Right lobe of liver (tissue), 4 donors: ENCODE results near the gene GPR142.

Experiments
- CTCF ChIP-seq, 4 donors: fragments of 200-600 bp in 3 of 4; fragments of 450-650 bp in 1 of 4; IDR thresholded peaks; one replicate each; pipeline versions ENCODE4 v1.5.1 to v1.8.0; 2016 to 2022; ENCODE audit warnings: antibody characterized with exemption in 4 of 4, mild to moderate bottlenecking in 2 of 4
- POLR2A ChIP-seq: fragments of 450-650 bp; IDR thresholded peaks from one replicate; pipeline ENCODE4 v1.6.1; 2017; ENCODE audit warnings: antibody characterized with exemption, mild to moderate bottlenecking
- donor health status: DM: no; HTN: no; CAD: no.
- donor health status: DM: no; HTN: no; CAD: no.
- donor health status: DM: no; HTN: yes; CAD: no.

- TF ChIP-seq POLR2A (no peak), CTCF (IDR thresholded peaks at IDR 0.05) (no peak)
Observed at GRCh38 chr17:74393346-74393942, 26.1 kb downstream of the GPR142 start.
